ENCODE data around the gene MAP4K1.

DNA sequence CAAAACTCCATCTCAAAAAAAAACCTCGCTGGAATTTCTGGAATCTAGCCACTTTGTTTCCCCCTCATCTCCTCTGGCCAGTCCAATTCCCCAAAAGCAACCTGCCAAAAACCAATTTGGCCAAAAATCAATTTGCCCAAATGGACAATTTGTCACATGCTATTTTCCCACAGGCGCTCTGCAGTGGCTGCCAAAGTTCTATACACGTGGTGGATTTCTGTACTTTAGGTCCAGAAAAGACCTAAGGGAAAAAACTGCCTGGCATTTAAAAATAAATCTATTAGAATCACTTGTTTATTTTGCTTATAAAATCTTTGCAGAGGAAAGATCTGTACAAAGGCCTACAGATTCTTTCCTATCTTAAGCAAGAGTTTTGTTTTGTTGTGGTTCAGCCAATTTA, 79.4 kb downstream of the MAP4K1 start:
- TF ChIP-seq, protein P1, sequence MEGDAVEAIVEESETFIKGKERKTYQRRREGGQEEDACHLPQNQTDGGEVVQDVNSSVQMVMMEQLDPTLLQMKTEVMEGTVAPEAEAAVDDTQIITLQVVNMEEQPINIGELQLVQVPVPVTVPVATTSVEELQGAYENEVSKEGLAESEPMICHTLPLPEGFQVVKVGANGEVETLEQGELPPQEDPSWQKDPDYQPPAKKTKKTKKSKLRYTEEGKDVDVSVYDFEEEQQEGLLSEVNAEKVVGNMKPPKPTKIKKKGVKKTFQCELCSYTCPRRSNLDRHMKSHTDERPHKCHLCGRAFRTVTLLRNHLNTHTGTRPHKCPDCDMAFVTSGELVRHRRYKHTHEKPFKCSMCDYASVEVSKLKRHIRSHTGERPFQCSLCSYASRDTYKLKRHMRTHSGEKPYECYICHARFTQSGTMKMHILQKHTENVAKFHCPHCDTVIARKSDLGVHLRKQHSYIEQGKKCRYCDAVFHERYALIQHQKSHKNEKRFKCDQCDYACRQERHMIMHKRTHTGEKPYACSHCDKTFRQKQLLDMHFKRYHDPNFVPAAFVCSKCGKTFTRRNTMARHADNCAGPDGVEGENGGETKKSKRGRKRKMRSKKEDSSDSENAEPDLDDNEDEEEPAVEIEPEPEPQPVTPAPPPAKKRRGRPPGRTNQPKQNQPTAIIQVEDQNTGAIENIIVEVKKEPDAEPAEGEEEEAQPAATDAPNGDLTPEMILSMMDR (conservative IDR thresholded peaks at IDR 0.05; ENCODE audit: low read depth, low read length), result no peak
- TF ChIP-seq EZH2 (IDR thresholded peaks at IDR 0.05; ENCODE audit: low read length, unreplicated experiment), result no peak
- TF ChIP-seq EZH2phosphoT487 (IDR thresholded peaks at IDR 0.05; ENCODE audit: borderline replicate concordance, low read length), result no peak

Data from PC-3 (cell line).